Adrenal gland (tissue), 12 donors: ENCODE measurements around the gene EIPR1. TPM values are rescaled to one million over a fixed set of nuclear protein-coding genes. Genes with fewer than 3 reads are reported as not detected.

ENCODE experiments used
- DNase-seq, 7 donors: peaks; one replicate each; pipeline ENCODE4 v3.0.0-alpha.2; 2019 to 2020
- H3K27ac ChIP-seq, 5 donors: fragments of 200-600 bp; sonication (generic) in 4 of 5; 1 replicate in 3 of 5; 2 replicates in 2 of 5; pipeline versions ENCODE4 v1.5.1 to v1.8.0; 2016 to 2020; ENCODE audit warnings: mild to moderate bottlenecking in 1 of 5
- H3K27me3 ChIP-seq: fragments of 200-600 bp; 2 replicates; pipeline ENCODE4 v1.8.0; 2021
- H3K36me3 ChIP-seq, 2 donors: fragments of 200-600 bp; replicated peaks in 1 of 2; 1 replicate in 1 of 2; 2 replicates in 1 of 2; pipeline versions ENCODE4 v1.5.1 to v1.8.0; 2018 to 2022
- H3K4me1 ChIP-seq, 2 donors: fragments of 200-600 bp; replicated peaks in 1 of 2; 1 replicate in 1 of 2; 2 replicates in 1 of 2; pipeline versions ENCODE4 v1.5.1 to v1.8.0; 2018 to 2021
- H3K4me3 ChIP-seq, 4 donors: fragments of 200-600 bp; sonication (generic) in 3 of 4; one replicate each; pipeline ENCODE4 v1.5.1; 2016 to 2018
- H3K9me3 ChIP-seq, 3 donors: fragments of 200-600 bp; sonication (generic) in 1 of 3; replicated peaks in 1 of 3; 1 replicate in 2 of 3; 2 replicates in 1 of 3; pipeline versions ENCODE4 v1.5.1 to v1.8.0; 2016 to 2021
- CTCF ChIP-seq, 6 experiments: fragments of 450-650 bp in 4 of 6; fragments of 200-600 bp in 2 of 6; sonication (generic) in 1 of 6; IDR thresholded peaks; 1 replicate in 5 of 6; 2 replicates in 1 of 6; pipeline versions ENCODE4 v1.5.1 to v1.8.0; 2016 to 2021; ENCODE audit warnings: antibody characterized with exemption in 6 of 6, mild to moderate bottlenecking in 2 of 6, moderate library complexity in 1 of 6
- POLR2A ChIP-seq, 2 donors: fragments of 450-650 bp; IDR thresholded peaks; one replicate each; pipeline ENCODE4 v1.6.1; 2017; ENCODE audit warnings: antibody characterized with exemption in 2 of 2, mild to moderate bottlenecking in 2 of 2, moderate library complexity in 1 of 2
- WGBS, 4 donors: extraction: QIAGEN DNeasy Blood & Tissue Kit in 2 of 4; methylation state at CpG; one replicate each; pipeline versions ENCODE4 v1.1.5 to v1.1.7; 2013 to 2017; 5-methylcytosine and 5-hydroxymethylcytosine counted together
- intact Hi-C, 2 donors: fragments of 100-400 bp; cut with DNase I; formaldehyde crosslinking; loops; one replicate each; pipeline versions ENCODE4 v1.14.1 to v1.15.0; 2022 to 2023
- polyA plus RNA-seq, 3 donors: library from polyadenylated mRNA; stranded (reverse); fragments of 200-250 nt in 2 of 3; fragments of 350-450 nt in 1 of 3; fragmentation: Illumina TruSeq in 1 of 3; extraction: RNeasy Lipid Tissue Mini Kit (QIAGEN cat#74804) in 1 of 3; gene quantifications; one replicate each; pipeline ENCODE4 v1.2.3, GENCODE V29; 2013 to 2014
- total RNA-seq, 9 donors: library from RNA; depleted of rRNA in 4 of 9; stranded (reverse); fragments of >200 nt in 4 of 9; fragments of 120-200 nt in 1 of 9; fragmentation: NEBNext Ultra II Directional in 1 of 9; extraction: Animal tissue kit (Norgen Biotek cat#: 25700) in 1 of 9; gene quantifications; one replicate each; pipeline versions ENCODE4 v1.1.0 to v1.2.4, GENCODE V29; 2013 to 2023
- donor health status: healthy with polysubstance abuse.
- donor health status: Bipolar disorder and iron deficiency.
- donor health status: DM: yes; HTN: yes; CAD: no.
- donor health status: DM: no; HTN: no; CAD: no.
- donor health status: DM: no; HTN: no; CAD: no.
- donor health status: DM: yes; HTN: yes; CAD: no.

Gene EIPR1
- total and polyA plus RNA-seq, 12 donors = 10.3 to 37.9 (median 28.5) TPM

DNA sequence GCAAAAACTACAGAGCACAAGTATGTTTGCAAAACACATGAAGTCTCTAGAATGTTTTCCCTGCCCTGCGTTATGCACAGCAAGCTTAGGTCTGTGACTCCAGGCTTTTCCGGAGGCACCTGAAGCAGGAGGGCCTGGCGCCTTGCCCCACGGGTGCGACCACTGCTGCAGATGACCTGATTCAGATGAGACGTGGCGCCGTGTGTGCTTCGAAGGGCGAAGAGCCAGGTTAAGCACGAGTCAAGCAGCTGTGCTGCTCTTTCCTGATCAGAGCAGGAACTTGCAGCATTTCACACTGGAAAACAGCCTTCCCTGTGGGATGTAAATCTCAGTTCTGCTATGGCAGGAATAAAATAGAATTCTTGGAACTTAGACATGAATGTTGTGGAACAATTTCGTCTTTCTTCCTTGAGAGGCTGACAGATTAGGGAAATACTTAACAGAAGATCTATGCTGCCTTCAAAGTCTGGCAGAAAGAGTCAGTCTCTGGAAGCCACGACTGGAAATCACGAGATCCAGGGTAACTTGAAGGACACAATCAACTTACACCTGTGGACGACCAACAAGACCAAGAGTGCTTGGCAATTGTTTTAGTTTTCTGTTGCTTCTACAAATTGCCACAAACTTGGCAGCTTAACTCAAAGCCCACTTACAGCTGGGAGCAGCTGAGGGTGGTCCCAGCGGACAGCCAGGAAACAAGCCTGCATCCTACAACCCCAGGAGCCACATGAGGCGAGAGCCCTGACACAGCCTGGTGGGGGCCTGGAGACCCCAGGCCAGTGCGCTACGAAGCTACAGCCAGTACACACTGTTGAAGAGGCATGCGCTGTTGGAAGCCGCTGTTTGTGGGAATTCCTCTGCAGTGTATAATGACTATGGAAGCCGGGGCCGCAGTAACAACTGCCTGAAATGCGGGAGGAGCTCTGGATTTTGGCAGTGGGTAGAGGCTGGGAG is 42.9 kb downstream of the EIPR1 start:
- WGBS, 4 donors = 83 to 88% (median 86%) methylated on average over 15 to 24 of the region's 24 CpGs
- Histone ChIP-seq H3K36me3 (peaks cover 0 to 15% of the 10 kb centered on the region in 2 donors), H3K9me3 (no peaks in the 10 kb centered on the region), H3K4me1 (peaks cover 4 to 5% of the 10 kb centered on the region in 2 donors), H3K4me3 (no peak overlapping the region), H3K27me3 (no peaks in the 10 kb centered on the region), H3K27ac (no peak overlapping the region)
- DNase-seq = no peak
- intact Hi-C loops = no loop called here
- TF ChIP-seq POLR2A (IDR thresholded peaks at IDR 0.05) (no peak), CTCF (IDR thresholded peaks at IDR 0.05) (no peak)

- no peaks in the 10 kb centered on the region for H3K27me3 ChIP-seq
- H3K27ac ChIP-seq = peak overlapping the region in 1 of 5 donors; percentile 42
- no peak overlapping the region for H3K4me3 ChIP-seq
- intact Hi-C loops = no loop called here
- WGBS, 4 donors = 42 to 63% (median 56%) methylated on average over 7 to 8 of the region's 8 CpGs
- peaks cover 4 to 5% of the 10 kb centered on the region in 2 donors for H3K4me1 ChIP-seq
- peaks cover 0 to 15% of the 10 kb centered on the region in 2 donors for H3K36me3 ChIP-seq
- peak in 5 of 7 donors; percentile 35 to 68 (median 44) for DNase-seq
- no peak for TF ChIP-seq CTCF (IDR thresholded peaks at IDR 0.05)
- TF ChIP-seq POLR2A (IDR thresholded peaks at IDR 0.05) = no peak
- H3K9me3 ChIP-seq = no peaks in the 10 kb centered on the region
Observed at GRCh38 chr2:3332133-3332532, 45.5 kb downstream of the EIPR1 start.

GRCh38 chr2:3329491-3329890 is 48.1 kb downstream of the EIPR1 start:
- Histone ChIP-seq H3K9me3 (no peaks in the 10 kb centered on the region), H3K36me3 (peaks cover 0 to 15% of the 10 kb centered on the region in 2 donors), H3K4me3 (no peak overlapping the region), H3K4me1 (peaks cover 4 to 5% of the 10 kb centered on the region in 2 donors), H3K27ac (no peak overlapping the region), H3K27me3 (no peaks in the 10 kb centered on the region)
- 81 to 97% (median 88%) methylated on average over 5 of the region's 5 CpGs for WGBS, 4 donors
- intact Hi-C loops = no loop called here
- TF ChIP-seq POLR2A (IDR thresholded peaks at IDR 0.05) (no peak), CTCF (IDR thresholded peaks at IDR 0.05) (no peak)
- no peak for DNase-seq

GRCh38 chr2:3326871-3327270 is 50.7 kb downstream of the EIPR1 start:
- H3K9me3 ChIP-seq = no peaks in the 10 kb centered on the region
- H3K27ac ChIP-seq = no peak overlapping the region
- intact Hi-C loops = no loop called here
- H3K4me3 ChIP-seq = no peak overlapping the region
- TF ChIP-seq POLR2A (IDR thresholded peaks at IDR 0.05) = no peak
- no peak for TF ChIP-seq CTCF (IDR thresholded peaks at IDR 0.05)
- no peaks in the 10 kb centered on the region for H3K4me1 ChIP-seq
- DNase-seq = no peak
- 89 to 94% (median 91%) methylated on average over 13 to 15 of the region's 15 CpGs for whole genome bisulfite sequencing, 4 donors
- peaks cover 0 to 10% of the 10 kb centered on the region in 2 donors for H3K36me3 ChIP-seq
- H3K27me3 ChIP-seq = no peaks in the 10 kb centered on the region
